HG03280 (cell line): ENCODE results near the gene TBC1D19.
A peak's percentile ranks its signal among the peaks of the same experiment; 100 is the strongest.

Source experiments
- ATAC-seq: cut with Tn5 transposase; IDR thresholded peaks from one replicate; pipeline ENCODE4 v1.9.1; 2021; ENCODE audit warnings: mild to moderate bottlenecking, moderate library complexity; ENCODE audit not compliant: unreplicated experiment

TBC1D19 gene

DNA sequence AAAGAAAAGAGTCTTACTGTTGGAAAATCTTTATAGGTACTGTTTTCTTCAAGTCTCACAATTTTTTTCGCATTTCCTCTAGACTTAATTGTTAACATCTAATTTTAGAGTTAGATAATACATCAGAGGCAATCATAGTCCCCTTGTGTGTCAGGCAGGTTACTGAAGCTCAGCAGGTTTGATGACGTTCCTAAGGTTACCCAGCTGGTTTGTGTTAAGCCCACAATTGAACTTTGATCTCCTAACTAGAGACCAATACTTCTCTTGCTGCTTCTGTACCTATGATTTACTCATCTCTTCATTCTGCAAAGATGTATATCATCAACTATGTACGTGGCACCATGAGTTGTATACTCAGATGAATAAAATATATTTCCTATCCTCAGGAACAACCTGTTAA is 145.1 kb downstream of the TBC1D19 start:
- no peak for ATAC-seq

DNA sequence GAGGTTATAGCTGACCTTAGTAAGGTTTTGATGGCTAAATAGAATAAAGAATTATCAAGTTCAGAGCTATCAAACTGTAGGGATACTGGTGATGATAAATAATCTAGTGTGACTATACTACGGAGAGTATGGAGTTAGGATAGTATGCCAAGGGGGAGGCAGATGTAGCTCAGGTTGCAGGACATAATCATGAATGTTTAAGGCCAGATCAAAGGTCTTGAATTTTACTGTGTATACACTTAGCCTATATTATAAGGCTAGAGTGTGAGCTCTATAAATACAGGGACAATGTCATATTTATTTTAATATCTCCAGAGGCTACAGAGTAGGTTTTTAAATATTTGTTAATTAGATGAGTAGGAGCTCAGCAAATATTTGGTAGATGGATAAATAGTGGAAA is 145.7 kb downstream of the TBC1D19 start:
- ATAC-seq: no peak

DNA sequence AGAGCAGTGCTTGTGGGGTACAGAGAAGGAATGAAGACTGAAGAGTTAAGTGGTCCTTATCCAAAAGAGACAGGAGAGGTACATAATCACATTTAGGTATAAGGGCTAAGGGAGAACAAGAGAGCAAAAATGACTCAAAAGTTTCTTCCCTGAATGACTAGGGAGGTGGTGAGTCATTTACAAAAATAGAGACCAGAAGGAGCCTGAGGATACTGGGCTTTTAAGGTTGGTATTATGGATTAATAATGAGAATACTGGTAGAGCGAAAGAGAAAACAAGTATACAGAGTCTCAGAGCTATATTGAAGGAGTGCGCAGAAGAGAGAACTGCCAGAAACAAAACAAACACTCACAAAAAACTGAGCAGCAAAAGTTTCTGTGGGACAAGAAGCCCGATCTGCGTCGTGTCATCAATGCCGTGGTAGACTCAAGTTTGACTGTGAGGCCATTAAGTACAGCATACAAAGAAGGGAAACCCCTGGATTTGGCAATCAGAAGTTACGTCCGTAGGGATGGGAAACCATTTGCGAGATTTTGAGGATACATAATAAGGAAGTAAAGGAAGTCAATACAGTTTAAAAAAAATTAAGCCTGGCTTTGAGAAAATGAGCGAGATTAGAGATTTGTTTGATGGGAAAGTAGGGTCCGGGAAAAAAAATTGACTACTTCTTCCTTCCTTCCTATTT is 147.6 kb downstream of the TBC1D19 start:
- peak; percentile 89 for ATAC-seq

DNA sequence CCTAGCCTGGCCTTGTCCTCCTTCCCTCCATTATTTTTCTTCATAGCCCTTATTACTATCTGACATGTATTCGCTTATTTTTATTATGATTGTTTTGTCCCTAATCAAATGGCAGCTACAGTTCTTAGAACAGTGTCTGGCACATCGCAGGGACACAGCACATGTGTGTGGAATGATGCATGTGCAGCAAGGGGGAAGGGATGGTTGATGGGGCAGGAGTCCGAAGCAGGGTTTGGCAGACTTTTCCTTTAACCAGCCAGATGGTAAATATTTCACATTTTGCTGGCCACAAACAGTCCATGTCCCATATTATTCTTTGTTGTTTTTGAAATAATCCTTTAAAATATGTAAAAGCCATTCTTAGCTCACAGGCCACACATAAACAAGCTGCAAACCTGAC is 148.5 kb downstream of the TBC1D19 start:
- ATAC-seq: no peak

DNA sequence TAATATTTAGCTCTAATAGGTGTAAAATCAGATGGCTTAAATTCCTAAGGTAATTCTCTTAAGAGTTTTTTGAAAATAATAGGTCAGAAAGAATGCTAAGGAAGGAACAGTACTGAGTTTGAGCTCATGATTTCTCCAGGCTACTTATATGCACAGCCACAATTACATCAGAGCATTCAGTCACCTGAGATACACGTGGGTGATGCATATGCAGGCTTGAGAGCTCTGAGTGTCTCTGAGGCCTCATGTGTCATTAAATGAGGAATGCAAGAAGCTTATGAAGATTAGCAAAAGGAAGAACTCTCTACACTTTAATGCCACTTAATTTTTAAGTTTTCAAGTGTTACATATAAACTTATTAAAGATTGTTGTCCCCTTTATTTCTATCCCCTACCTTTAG is 152.7 kb downstream of the TBC1D19 start:
- no peak for ATAC-seq

DNA sequence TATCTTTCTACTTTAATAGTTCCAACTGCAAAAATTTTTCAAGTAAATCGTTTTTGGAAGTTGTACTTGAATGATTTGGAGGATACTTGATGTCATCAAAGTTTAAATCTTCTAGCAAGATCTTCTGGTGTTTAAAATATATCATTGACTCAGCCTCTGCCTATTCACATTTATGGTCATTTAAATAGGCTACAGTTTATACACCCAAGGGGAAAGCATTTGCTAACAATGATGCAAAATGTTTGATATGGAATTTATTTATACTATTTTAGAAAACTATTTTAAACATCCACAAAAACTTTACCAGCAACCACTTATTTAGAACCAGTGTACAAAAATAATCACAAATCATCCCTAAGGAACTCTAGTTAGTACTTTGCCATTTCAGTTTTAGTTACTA is 153.5 kb downstream of the TBC1D19 start:
- no peak for ATAC-seq

DNA sequence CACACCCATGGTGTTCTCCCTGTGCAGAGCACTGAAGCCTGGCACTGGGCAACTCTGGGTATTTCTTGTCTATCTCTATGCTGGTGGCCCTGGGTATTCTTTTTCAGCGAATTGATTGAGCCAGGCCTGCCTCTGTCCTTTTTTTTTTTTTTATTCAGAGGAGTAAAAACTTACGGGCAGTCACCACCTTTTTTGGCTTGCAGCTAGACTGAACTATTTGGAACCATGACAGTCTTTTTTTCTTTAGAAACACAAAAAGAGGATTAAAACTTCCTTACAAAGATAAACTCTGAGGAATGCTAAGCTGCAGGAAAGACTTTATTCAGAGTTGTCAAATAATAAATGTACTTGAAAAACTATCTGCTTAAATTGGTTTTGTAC is 157.6 kb downstream of the TBC1D19 start:
- no peak for ATAC-seq

DNA sequence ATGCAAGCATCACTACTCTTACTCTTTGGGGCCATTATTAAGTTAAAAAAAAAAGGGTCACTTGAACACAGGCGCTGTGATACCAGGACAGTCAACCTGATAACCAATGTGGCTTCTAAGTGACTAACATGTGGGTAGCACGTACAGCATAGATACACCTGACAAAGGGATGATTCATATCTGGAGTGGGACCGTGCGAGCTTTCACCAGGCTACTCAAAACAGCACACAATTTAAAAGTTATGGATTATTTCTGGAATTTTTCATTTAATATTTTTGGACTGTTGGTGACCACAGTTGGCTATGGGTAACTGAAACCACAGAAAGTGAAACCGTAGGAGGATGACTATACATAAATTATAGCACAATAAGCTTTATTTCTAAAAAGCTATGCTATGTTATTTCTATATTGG is 162.9 kb downstream of the TBC1D19 start:
- peak; percentile 97 for ATAC-seq

DNA sequence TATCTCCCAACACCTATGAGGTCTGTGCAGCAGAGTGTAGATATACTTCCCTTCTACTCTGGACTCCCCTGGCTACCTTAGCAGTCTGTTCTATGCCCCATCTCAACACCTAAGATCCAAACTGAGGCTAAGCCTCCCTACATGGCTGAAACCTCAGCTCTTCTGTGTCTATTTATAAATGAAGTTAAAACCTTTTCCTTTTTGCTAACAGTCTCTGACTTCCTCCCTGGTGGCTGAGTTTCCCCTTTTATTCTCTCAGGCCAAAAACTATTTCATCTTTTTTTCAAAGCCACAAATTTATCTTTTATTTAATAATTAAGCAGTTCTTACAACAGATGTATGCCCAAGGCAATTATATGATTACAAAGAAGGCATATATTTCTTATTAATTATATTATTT is 164.9 kb downstream of the TBC1D19 start:
- ATAC-seq: no peak

DNA sequence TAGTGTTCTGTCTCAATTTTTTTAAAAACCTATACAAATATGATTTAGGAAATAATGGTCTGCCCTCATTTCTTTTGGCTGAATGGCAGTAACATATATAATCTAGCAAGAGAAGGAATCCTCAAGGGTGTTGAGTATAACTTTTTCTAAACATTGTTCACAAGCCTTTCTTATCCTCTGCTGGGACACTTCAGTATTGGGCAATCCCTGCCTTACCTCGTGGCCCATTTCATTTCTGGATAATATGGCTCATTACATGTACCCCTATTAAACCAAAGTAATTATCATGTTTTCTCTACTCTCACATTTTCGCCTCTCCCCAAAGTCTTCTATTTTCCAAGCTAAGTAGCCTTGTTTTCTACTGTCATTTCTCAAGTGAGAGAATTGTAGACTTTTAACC is 166.0 kb downstream of the TBC1D19 start:
- no peak for ATAC-seq

DNA sequence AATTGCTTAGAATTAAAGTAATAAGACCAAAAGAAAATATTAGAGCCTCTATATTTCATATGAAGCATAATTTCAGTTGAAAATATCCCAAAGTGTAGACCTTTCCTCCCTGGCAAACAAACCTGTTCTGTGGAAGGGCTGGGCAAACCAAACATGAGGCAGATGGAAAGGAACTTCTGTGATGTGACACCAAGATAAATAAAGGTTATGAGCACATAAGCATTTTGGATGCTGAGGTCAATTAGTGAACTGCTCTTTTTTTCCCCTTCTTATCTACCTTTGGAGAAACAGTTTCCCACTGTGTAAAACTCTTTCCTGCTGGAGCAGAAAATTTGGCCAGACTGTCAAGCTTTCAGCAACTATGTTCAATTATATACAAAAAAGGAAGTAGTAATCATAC is 167.1 kb downstream of the TBC1D19 start:
- ATAC-seq: no peak

DNA sequence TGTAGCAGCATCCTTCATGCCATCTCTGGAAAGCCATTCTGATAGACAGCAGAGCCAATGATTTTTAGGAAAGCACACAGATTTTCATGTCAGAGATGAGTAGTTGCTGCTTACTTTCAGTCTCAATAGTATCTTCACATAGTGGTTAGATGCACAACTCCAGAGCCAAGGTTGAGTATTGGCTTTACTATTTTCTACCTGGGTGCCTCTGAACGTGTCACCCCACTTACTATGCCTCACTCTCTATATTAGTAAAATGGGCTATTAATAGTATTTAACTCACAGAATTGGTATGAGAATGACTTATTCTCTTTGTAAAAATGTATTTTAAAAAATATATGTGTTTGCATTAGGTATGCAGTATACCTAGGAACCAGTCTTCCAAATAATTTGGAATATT is 168.0 kb downstream of the TBC1D19 start:
- ATAC-seq: peak; percentile 88

DNA sequence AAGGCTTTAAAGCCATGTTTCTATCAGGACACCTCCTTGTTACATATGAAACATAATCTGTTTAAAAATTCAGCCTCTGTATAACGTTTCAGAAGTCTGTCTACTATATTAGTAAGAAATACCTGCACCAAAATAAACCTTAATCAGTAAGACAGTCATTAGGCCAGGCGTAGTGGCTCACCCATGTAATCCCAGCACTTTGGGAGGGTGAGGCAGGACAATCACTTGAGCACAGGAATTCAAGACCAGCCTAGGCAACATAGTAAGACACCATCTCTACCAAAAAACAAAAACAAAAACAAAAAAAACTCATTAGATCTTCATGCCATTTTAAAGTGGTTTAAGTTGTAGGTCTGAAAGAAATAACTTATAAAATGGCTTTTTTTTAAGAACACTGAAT is 169.3 kb downstream of the TBC1D19 start:
- ATAC-seq: no peak

DNA sequence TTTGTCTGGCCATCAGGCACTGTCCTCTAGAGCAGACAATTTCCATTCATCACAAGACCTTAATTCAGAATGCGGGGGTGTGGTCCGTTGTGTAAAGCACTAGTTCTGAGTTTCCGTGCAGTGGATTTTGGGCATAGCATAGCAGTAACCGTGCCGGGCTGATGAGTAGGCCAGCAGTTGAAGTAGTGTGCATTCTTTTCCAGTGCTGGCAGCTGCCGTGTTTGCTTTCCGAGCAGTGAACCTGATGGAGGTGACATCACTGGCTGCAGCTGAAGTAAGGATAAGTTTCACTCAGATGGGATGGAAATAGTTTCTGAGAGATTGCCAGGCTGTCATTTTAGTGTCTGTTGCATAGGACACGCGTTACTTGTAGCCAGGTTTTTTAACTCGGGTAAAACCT is 169.7 kb downstream of the TBC1D19 start:
- no peak for ATAC-seq

DNA sequence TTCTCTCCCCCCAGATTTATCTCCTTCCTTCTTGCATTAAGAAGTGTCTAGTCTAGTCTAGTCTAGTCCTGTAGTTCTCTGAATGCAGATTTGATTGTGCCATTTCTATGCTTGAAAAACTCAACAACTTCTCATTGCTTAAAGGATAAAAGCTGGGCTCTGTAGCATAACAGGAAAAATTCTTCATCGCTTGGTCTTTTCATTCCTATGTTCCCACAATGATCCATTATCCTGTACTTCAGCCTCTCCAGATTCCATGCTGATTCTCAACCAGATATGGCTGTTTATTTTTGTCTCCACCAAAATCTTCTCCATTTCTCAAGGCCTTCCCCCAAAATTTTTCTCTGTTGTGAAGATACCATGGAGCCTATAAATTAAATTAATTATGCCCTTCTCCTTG is 173.9 kb downstream of the TBC1D19 start:
- no peak for ATAC-seq

DNA sequence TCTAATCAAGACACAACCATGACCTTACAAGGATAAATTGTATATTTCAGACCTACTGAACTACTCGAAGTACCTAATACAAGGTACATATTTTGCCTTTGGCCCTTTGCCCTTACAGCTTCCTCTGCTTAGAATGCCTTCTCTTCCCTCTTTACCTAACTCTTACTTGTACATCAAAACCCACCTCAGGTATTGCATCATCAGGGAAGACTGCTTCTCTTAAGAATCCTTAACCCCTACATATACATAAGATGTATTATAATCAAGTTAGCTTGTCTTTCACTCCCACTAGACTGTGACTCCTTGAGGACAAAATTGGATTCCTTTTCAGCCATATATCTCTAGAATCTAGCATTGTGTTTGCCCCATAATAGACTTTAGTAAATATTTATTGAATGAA is 175.0 kb downstream of the TBC1D19 start:
- no peak for ATAC-seq

DNA sequence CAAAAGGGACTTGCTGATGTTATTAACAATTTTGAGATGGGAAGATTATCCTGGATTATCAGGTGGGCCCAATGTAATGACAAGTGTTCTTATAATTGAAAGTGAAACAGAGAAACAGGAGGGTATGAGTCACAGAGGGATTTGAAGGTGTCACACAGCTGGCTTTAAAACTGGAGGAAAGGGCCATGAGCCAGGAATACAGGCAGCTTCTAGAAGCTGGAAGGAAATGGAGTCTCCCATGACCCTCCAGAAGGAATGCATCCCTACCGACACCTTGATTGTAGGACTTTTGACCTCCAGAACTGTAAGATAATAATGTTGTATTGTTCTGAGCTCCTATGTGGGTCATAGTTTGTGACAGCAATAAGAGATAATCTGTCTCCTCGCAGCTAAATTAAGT is 178.8 kb downstream of the TBC1D19 start:
- ATAC-seq: no peak

DNA sequence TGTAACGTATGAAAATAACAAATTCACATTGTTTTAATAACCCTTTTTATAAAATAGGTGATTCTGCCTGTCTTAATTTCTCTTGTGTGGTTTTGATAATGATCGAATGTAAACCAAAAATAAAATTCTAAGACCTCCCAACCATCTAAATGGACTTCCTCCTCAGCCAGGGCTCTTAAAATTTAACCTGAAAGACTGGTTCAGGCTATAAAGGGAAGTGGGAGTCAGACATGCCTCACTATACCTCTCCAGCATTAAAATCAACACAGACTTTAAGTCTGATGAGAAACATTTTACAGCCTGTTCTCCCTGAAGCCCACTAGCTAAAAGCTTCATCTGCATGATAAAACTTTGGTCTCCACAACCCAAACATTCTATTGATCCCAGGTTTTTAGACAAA is 179.2 kb downstream of the TBC1D19 start:
- no peak for ATAC-seq

DNA sequence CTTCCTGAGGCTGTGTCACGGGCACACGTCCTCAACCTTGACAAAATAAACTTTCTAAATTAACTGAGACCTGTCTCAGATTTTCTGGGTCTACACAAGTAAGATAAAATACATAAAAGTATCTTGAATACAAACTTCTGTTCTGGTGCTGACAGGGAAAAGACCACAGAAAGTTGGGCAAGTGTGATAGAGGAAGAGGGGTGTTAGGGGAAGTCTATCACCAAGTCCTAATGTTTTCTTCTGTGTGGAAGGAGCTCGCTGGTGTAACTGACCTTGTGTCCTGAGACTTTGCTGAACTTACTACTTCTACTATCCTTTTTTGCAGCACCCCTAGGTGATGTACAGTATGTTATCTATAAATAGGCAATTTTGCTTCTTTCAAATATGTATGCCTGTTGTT is 179.8 kb downstream of the TBC1D19 start:
- ATAC-seq: no peak

DNA sequence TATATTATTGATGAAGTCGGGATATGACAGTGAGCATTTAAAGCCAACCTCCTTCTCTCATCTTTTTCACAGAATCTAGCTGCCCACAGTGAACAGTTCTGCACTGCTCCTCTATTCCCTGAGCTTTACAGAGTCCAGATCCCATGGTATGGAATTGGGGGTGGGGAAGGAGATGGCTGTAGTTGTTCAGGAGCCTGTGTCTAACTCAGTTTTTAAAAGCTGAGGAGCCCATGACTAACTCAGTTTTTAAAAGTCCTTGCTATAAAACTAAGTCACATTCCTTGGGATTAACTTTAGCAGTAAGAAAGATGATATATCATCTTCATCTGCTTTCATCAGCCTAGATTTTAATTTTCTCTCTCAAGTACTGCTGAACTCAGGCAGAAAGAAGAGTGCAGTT is 180.3 kb downstream of the TBC1D19 start:
- ATAC-seq: no peak

DNA sequence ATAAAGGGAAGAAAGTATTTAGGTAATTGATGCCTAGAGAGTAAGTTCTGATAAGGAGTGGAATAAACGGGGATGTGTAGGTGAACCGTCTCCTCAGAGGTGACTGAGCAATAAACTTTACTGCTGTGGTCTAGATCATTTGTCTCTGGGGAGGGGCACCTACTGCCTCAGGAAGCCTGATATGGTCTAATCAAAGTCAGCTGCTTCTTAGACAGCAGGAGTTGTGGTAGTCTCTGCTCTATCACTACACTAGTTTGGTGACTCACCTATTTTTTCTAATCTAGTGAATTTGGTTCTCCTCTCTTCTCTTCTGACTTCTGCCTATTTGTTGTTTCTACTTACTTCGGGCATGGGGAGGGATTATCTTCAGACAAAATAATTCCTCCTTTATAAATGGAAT is 181.6 kb downstream of the TBC1D19 start:
- ATAC-seq: no peak

DNA sequence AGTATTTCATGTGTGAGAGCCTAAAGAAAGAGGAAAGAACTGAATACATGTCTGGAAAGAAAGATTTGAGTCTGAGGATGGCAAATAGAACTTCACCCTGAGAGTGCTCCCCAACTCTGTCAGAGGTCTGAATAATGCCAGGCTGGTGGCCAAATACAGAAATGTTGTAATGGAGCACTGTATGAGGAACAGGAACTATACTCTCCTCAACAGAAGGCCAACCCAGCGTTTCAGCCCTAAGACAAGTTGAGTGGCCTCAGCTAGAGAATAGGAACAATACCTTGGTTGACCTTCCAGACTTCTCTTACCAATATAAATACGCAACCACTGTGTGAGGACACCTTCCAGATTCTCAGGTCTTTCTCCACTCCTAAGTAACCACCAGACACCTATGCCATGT is 182.3 kb downstream of the TBC1D19 start:
- ATAC-seq: no peak

DNA sequence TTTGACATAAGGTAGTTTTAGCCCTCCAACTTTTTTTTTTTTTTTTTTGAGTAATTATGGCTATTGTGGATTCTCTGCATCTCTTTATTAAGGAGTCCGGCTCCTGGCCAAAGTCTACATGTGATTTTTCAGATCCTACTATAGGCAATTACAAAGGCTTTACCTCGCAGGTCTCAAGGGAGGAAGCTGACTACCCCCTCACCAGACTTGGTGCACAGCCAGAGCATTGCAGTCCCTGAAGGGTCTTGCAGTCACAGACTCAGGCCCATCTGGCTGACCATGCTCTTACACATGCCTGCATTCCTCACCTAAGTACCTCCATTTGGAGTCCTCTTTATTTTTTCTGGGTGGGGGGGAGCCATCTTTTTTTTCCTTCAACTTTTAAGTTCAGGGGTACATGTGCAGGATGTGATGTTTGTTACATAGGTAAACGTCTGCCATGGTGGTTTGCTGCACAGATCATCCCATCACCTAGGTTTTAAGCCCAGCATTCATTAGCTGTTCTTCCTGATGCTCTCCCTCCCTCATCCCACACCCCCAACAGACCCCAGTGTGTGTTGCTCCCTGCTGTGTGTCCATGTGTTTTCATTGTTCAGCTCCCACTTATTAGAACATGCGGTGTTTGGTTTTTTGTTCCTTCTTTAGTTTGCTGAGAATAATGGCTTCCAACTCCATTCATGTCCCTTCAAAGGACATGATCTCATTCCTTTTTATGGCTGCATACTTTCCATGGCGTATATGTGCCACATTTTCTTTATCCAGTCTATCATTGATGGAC is 188.4 kb downstream of the TBC1D19 start:
- ATAC-seq: no peak
